Activated T-cell treated with anti-CD3 and anti-CD28 coated beads, Interleukin-2, amount 50 U/mL, for 72 hours (primary cell): ENCODE measurements around the gene SCMH1. TPM values are rescaled to one million over a fixed set of nuclear protein-coding genes. Genes with fewer than 3 reads are reported as not detected.

Source experiments
- ATAC-seq, 2 donors: fragments of 150-1000 bp; cut with Tn5 transposase; replicated peaks in 1 of 2; 2 replicates each; pipeline ENCODE4 v1.10.0; 2021; ENCODE audit warnings: moderate library complexity in 2 of 2, mild to moderate bottlenecking in 1 of 2
- DNase-seq, 2 donors: peaks; one replicate each; pipeline ENCODE4 v3.0.0; 2021 to 2022; ENCODE audit warnings: mixed read lengths in 1 of 2
- H3K27ac Mint-ChIP-seq: one replicate; pipeline ENCODE4 v1.8.0; 2022; ENCODE audit warnings: mild to moderate bottlenecking, moderate library complexity, mixed read lengths
- H3K27me3 Mint-ChIP-seq: one replicate; pipeline ENCODE4 v1.8.0; 2022; ENCODE audit warnings: low read depth, mixed read lengths
- H3K36me3 Mint-ChIP-seq, 2 donors: one replicate each; pipeline ENCODE4 v1.8.0; 2022; ENCODE audit warnings: mixed read lengths in 2 of 2, mild to moderate bottlenecking in 1 of 2; ENCODE audit not compliant: insufficient read depth in 2 of 2
- H3K4me1 Mint-ChIP-seq: one replicate; pipeline ENCODE4 v1.8.0; 2022; ENCODE audit warnings: low read depth, mixed read lengths
- H3K4me3 Mint-ChIP-seq, 2 donors: one replicate each; pipeline ENCODE4 v1.8.0; 2022; ENCODE audit warnings: mild to moderate bottlenecking in 2 of 2, mixed read lengths in 2 of 2, moderate library complexity in 2 of 2
- H3K9me3 Mint-ChIP-seq, 2 donors: one replicate each; pipeline ENCODE4 v1.8.0; 2022; ENCODE audit warnings: mixed read lengths in 2 of 2
- total RNA-seq, 2 donors: library from RNA; stranded (reverse); gene quantifications; one replicate each; pipeline ENCODE4 v1.2.3, GENCODE V29; 2022

SCMH1 gene
- total RNA-seq, 2 donors from 2014 or later = 28.5 to 28.8 TPM

- H3K4me1 Mint-ChIP-seq = peaks cover 8% of the 10 kb centered on the region
- H3K4me3 Mint-ChIP-seq = no peak overlapping the region
- peaks cover 0 to 14% of the 10 kb centered on the region in 2 donors for H3K36me3 Mint-ChIP-seq
- no peaks in the 10 kb centered on the region for H3K27me3 Mint-ChIP-seq
- ATAC-seq (no peak), DNase-seq (no peak)
- no peak overlapping the region for H3K27ac Mint-ChIP-seq
- H3K9me3 Mint-ChIP-seq = no peaks in the 10 kb centered on the region
Observed at GRCh38 chr1:41017141-41018017, 224.7 kb downstream of the SCMH1 start.

DNA sequence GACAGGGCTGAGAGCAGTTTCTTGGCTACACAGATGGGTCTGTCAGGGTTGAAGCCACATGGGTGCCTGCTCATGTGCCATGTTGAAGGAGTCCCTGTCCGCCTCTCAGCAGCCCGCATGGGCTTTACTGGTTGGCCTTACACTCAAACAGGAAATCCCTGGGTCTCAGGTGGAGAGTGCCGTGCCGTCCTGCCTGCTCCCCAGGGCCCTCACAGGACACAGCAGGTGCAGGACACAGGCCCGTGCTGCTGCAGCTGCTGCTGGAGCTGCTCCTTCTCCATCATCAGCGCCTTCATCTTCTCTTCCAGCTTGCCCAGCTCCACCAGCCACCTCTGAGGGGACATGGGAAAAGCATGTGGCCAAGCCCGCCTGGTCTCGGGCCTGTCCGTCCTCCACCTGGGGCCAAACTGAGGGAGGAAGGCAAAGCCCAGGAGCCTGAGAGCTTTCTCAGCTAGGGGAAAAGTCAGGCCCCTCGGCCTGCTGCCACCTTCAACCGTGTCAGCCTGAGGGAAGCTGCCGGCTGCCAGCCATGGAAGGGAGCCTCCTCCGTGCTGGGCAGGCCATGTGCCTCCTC, 226.1 kb downstream of the SCMH1 start:
- ATAC-seq (no peak), DNase-seq (no peak)
- Mint-ChIP-seq H3K36me3 (peaks cover 2 to 24% of the 10 kb centered on the region in 2 donors), H3K4me3 (no peak overlapping the region), H3K27ac (no peak overlapping the region), H3K9me3 (no peaks in the 10 kb centered on the region), H3K4me1 (peaks cover 8% of the 10 kb centered on the region), H3K27me3 (no peaks in the 10 kb centered on the region)

DNA sequence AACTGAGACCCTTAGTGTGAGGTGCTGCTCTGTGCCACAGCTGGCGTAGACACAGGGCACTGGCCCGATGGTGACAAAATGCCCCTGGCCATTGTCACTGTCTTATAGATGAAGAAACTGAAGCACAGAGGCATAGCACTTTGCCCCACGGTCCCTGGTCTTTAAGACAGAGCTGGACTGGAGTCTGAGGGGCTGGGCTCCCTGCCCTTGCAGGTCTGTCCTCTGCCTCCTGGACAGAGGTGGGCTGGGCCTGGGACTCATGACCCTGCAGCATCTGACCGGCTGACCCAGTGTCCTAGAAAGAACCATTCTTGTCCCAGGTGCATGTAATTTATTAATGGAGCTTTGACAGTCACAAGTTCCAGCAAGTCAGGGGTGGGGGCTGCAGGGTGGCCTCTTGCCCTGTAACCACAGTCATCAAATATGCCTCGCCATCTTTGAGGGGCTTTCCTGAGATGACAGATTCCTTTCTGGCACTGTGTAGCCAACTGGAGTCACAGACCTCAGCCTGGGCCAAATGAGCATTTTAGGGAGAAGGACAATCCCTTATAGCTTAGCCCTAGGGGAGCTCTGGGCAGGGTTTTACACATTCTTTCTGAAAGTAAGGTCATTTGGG, 226.7 kb downstream of the SCMH1 start:
- H3K4me1 Mint-ChIP-seq = peaks cover 8% of the 10 kb centered on the region
- ATAC-seq = no peak
- peaks cover 2 to 24% of the 10 kb centered on the region in 2 donors for H3K36me3 Mint-ChIP-seq
- no peak overlapping the region for H3K4me3 Mint-ChIP-seq
- no peaks in the 10 kb centered on the region for H3K27me3 Mint-ChIP-seq
- H3K9me3 Mint-ChIP-seq = no peaks in the 10 kb centered on the region
- DNase-seq = no peak
- peak overlapping the region; percentile 7 for H3K27ac Mint-ChIP-seq

- Mint-ChIP-seq H3K36me3 (peaks cover 2 to 27% of the 10 kb centered on the region in 2 donors), H3K4me3 (no peak overlapping the region), H3K27ac (peak overlapping the region; percentile 7), H3K27me3 (no peaks in the 10 kb centered on the region), H3K4me1 (peaks cover 8% of the 10 kb centered on the region), H3K9me3 (no peaks in the 10 kb centered on the region)
- no peak for ATAC-seq
- DNase-seq = no peak
Observed at GRCh38 chr1:41014871-41015270, 227.2 kb downstream of the SCMH1 start.

DNA sequence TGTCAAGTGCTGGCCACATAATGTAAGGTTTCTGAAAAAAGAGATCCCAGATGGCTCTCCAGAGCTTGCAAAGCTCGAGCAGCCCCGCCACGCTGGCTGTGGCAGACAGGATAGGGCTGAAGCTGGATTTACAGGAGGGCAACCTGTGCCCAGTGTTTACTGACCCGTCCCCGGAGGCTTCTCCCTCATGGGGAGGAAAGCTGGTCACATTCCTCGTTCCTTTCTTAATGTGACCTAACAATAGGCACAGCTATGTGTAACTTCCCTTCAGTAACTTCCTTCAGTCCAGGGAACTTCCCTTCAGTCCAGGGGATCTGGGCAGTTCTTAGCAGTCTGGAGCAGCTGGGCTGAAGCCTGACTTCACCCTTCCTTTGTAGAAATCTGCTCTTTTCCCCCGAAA, 228.3 kb downstream of the SCMH1 start:
- ATAC-seq = no peak
- no peaks in the 10 kb centered on the region for H3K9me3 Mint-ChIP-seq
- DNase-seq = no peak
- no peak overlapping the region for H3K4me3 Mint-ChIP-seq
- H3K36me3 Mint-ChIP-seq = peaks cover 2 to 26% of the 10 kb centered on the region in 2 donors
- H3K27ac Mint-ChIP-seq = no peak overlapping the region
- H3K27me3 Mint-ChIP-seq = no peaks in the 10 kb centered on the region
- H3K4me1 Mint-ChIP-seq = peaks cover 8% of the 10 kb centered on the region

DNA sequence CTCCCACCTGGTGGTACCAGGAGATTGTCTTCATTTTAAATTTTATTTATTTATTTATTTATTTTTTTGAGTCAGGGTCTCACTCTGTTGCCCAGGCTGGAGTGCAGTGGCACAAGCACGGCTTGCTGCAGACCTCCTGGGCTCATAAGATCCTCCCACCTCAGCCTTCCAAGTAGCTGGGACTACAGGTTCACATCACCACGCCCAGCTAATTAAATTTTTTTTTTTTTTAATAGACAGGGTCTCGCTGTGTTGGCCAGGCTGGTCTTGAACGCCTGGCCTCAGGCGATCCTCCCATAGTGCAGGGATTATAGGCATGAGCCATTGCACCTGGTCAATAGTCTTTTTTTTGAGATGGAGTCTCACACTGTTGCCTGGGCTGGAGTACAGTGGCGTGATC, 229.1 kb downstream of the SCMH1 start:
- Mint-ChIP-seq H3K27me3 (no peaks in the 10 kb centered on the region), H3K36me3 (peaks cover 4 to 30% of the 10 kb centered on the region in 2 donors), H3K9me3 (no peaks in the 10 kb centered on the region)

DNA sequence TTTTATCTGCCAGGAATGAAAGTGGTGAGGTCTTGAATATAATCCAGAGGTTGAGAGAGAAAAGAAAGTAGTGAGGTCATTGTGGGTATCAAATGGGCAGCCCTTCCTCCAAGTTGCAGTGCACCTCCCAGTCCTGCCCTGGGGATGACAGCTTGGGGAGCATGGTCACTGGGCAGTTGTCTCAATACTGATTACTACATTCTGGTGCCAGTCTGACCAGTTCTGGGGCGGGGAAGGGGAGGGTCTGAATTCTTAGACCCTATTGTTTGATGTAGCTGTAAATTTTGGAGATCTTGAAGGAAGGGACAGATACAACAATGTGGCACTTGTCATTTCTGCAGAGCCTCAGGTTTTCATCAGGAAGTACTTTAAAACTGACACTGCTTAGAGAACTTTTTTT, 231.8 kb downstream of the SCMH1 start:
- ATAC-seq = no peak
- no peak for DNase-seq
- H3K27ac Mint-ChIP-seq = no peak overlapping the region
- H3K36me3 Mint-ChIP-seq = peaks cover 6 to 41% of the 10 kb centered on the region in 2 donors
- H3K27me3 Mint-ChIP-seq = no peaks in the 10 kb centered on the region
- H3K4me3 Mint-ChIP-seq = no peak overlapping the region
- H3K4me1 Mint-ChIP-seq = peaks cover 8% of the 10 kb centered on the region
- H3K9me3 Mint-ChIP-seq = no peaks in the 10 kb centered on the region

More for the DNA sequence above, 229.1 kb downstream of the SCMH1 start:
- ATAC-seq (no peak), DNase-seq (no peak)
- peaks cover 8% of the 10 kb centered on the region for H3K4me1 Mint-ChIP-seq
- no peak overlapping the region for H3K4me3 Mint-ChIP-seq
- H3K27ac Mint-ChIP-seq = no peak overlapping the region

GRCh38 chr1:41009466-41009865, 232.6 kb downstream of the SCMH1 start:
- H3K27me3 Mint-ChIP-seq = no peaks in the 10 kb centered on the region
- H3K4me1 Mint-ChIP-seq = peaks cover under 1% of the 10 kb centered on the region
- peaks cover 6 to 43% of the 10 kb centered on the region in 2 donors for H3K36me3 Mint-ChIP-seq
- H3K27ac Mint-ChIP-seq = peak overlapping the region; percentile 91
- no peak overlapping the region for H3K4me3 Mint-ChIP-seq
- no peaks in the 10 kb centered on the region for H3K9me3 Mint-ChIP-seq
- ATAC-seq (no peak), DNase-seq (no peak)

DNA sequence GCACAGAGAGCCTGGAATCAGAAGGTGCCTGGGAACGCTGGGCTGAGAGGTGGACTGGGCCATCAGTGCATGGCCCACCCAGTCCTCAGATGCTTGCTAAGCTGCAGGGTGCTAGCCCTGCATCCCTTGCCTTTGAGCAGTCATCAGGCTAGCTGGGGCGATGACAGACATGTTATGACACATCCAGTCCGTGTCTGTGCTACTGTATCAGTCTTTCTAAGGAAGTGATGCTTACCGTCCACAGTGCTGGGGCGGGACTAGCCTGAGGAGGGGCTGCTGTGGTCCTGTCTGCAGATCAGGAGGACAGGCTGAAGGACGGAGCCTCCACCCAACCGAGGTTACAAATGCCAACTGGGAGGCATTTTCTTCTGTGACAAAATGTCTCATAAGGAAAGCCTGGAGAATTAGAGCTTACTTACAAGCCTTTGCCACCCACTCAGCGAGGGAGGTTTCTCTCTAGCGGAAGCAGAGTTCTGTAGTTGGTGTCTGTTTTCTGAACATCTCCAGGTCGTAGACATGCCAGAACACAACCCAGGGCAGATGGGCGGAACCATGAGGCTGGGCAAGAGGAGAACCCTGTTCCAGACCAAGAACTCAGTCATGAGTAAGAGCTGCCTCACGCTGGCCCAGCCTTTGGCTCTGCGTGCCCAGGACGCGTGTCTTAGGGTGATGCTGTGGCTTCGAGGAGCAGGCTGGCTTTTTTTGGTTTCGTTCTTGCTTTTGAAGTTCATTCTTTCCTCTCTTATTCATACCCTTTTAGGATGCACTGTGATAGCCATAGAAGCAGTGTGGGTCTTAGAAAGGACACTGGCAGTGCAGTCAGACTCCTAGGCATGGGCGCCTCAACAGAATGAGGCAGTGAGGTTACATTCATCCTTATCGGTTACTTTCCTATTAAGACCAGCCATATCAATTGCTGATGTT, 234.9 kb downstream of the SCMH1 start:
- no peaks in the 10 kb centered on the region for H3K27me3 Mint-ChIP-seq
- no peak overlapping the region for H3K4me3 Mint-ChIP-seq
- peaks cover 8 to 48% of the 10 kb centered on the region in 2 donors for H3K36me3 Mint-ChIP-seq
- DNase-seq (no peak), ATAC-seq (no peak)
- H3K27ac Mint-ChIP-seq = no peak overlapping the region
- H3K4me1 Mint-ChIP-seq = peaks cover 19% of the 10 kb centered on the region
- H3K9me3 Mint-ChIP-seq = no peaks in the 10 kb centered on the region

- peaks cover 6 to 38% of the 10 kb centered on the region in 2 donors for H3K36me3 Mint-ChIP-seq
- no peak for DNase-seq
- H3K4me1 Mint-ChIP-seq = peaks cover 22% of the 10 kb centered on the region
- no peak for ATAC-seq
- no peaks in the 10 kb centered on the region for H3K9me3 Mint-ChIP-seq
- H3K27me3 Mint-ChIP-seq = no peaks in the 10 kb centered on the region
- H3K4me3 Mint-ChIP-seq = no peak overlapping the region
- no peak overlapping the region for H3K27ac Mint-ChIP-seq
Observed at GRCh38 chr1:41005876-41006275, 236.2 kb downstream of the SCMH1 start.

GRCh38 chr1:41003640-41004220, 238.4 kb downstream of the SCMH1 start:
- no peak overlapping the region for H3K4me3 Mint-ChIP-seq

DNA sequence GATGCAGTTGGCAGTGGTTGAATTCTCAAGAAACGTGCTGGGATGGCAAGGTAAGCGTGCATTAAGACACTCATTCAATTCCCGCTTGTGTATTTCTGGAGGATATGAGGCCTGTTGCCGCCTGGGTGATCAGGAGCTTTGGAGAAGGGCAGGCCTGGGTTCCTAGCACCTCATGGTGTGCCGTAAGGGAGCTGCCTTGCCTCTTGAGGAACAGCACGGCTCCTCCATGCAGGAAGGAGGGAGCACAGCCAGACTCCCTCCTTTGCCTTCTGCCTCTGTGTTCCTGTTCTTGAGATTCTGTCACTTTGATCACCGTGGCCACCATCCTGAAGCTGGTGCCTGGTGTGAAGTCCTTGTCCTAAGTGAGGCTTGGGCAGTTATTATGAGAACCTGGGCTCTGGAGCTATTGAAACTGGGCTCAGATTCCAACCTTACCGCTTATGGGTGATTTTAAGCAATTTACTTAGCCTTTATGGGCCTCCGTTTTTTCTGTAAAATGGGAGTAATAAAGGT, 238.9 kb downstream of the SCMH1 start:
- H3K9me3 Mint-ChIP-seq = no peaks in the 10 kb centered on the region
- H3K4me1 Mint-ChIP-seq = peaks cover 22% of the 10 kb centered on the region
- H3K36me3 Mint-ChIP-seq = peaks cover 13 to 39% of the 10 kb centered on the region in 2 donors
- H3K27ac Mint-ChIP-seq = no peak overlapping the region
- H3K27me3 Mint-ChIP-seq = no peaks in the 10 kb centered on the region
- ATAC-seq (peak in 1 of 2 donors; percentile 12), DNase-seq (no peak)
- H3K4me3 Mint-ChIP-seq = no peak overlapping the region

More at GRCh38 chr1:41003640-41004220, 238.4 kb downstream of the SCMH1 start:
- peak; percentile 100 for ATAC-seq
- Mint-ChIP-seq H3K4me1 (peaks cover 22% of the 10 kb centered on the region), H3K9me3 (no peaks in the 10 kb centered on the region), H3K27ac (no peak overlapping the region), H3K36me3 (peaks cover 11 to 41% of the 10 kb centered on the region in 2 donors), H3K27me3 (no peaks in the 10 kb centered on the region)
- peak; percentile 93 to 94 for DNase-seq
